Measurements from ENCODE around the gene ENDOU.
"Not testable (repeated sequence)": the region's sequence is repeated elsewhere in the genome, so short reads cannot be mapped to it uniquely, and the experiment has no call there.

The ENDOU gene

DNA sequence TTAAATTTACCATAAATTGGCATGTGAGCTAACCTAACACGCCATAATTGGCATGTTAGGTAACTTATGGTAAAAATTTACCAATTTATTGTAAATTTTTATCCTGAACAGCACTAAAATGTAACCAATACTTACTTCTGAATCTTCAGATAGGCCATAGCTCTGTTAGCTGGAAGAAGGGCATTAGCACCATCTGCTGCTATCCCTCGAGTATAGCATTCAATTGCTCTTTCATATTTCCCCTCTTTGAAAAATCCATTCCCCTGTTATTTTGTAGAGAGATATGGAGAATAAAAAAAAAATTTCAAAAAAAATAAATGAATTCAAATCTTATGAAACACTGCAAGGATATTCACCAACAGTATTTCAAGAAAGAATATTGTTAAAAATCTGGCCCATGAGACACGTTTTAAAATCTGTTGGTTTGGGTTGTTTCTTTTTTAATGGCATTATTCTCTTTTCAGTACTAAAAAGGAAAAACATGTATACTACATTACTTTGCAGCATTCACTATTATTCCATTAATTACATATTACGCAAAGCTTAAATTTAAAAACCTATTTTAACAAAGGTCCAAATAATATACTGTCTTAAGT lies 38.5 kb downstream of the ENDOU start:
- TF ChIP-seq, protein P1, sequence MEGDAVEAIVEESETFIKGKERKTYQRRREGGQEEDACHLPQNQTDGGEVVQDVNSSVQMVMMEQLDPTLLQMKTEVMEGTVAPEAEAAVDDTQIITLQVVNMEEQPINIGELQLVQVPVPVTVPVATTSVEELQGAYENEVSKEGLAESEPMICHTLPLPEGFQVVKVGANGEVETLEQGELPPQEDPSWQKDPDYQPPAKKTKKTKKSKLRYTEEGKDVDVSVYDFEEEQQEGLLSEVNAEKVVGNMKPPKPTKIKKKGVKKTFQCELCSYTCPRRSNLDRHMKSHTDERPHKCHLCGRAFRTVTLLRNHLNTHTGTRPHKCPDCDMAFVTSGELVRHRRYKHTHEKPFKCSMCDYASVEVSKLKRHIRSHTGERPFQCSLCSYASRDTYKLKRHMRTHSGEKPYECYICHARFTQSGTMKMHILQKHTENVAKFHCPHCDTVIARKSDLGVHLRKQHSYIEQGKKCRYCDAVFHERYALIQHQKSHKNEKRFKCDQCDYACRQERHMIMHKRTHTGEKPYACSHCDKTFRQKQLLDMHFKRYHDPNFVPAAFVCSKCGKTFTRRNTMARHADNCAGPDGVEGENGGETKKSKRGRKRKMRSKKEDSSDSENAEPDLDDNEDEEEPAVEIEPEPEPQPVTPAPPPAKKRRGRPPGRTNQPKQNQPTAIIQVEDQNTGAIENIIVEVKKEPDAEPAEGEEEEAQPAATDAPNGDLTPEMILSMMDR (conservative IDR thresholded peaks at IDR 0.05; ENCODE audit: low read length) = peak; percentile 91
- peak; percentile 66 for DNase-seq (ENCODE audit: low read depth)

DNA sequence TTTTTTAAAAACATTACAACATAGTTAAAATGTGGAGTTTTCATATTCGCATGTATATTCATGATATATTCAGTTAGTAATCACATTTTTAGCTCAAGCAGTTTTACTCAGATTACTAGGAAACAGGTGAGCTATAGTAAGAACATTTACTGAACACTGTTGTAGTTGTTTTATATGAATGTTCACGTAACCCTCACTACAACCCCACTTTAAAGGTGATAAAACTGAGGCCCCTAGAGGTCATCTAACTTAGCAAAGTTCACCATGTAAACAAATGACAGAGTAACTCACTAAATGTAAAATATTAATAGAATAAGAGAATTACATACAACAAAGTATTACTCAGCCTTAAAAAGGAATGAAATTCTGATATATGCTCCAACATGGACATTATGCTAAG lies 45.5 kb downstream of the ENDOU start:
- no peak overlapping the region for H3K4me3 ChIP-seq (ENCODE audit: low read length)
- TF ChIP-seq, protein P1 (conservative IDR thresholded peaks at IDR 0.05; ENCODE audit: low read length) = no peak
- DNase-seq (ENCODE audit: low read depth) = no peak

More for the DNA sequence above, 38.5 kb downstream of the ENDOU start:
- H3K4me3 ChIP-seq (ENCODE audit: low read length) = no peak overlapping the region

DNA sequence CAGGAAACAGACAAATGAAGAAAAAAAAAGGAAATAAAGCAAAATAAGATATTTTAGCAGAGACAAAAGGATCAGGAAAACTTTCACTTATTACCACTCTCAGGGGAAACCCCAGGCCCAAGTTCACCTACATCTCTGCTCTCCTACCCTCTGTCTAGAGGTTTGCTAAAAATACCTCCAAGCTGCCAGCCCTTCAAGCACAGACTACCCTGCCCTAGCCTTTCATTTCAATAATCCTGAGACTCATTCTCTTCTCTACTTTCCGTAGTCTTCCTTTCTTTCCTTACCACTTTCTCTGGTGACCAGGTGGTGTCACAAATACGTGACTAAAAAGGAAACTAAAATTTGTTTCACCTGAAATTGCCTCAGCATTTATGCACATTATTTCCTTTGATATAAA lies 53.2 kb downstream of the ENDOU start:
- TF ChIP-seq, protein P1 (conservative IDR thresholded peaks at IDR 0.05; ENCODE audit: low read length) = no peak
- H3K4me3 ChIP-seq (ENCODE audit: low read length) = no peak overlapping the region
- DNase-seq (ENCODE audit: low read depth) = no peak

DNA sequence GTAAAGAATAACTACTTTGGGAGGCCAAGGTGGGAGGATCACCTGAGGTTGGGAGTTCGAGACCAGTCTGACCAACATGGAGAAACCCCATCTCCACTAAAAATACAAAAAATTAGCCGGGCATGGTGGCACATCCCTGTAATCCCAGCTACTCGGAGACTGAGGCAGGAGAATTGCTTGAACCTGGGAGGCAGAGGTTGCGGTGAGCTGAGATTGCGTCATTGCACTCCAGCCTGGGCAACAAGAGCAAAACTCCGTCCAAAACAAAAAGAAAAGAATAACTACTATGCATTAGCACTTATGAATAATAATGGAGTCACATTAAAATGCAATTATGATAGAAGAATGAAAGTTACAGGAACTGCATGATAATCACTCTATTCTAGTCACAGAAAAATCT lies 57.4 kb downstream of the ENDOU start:
- DNase-seq (ENCODE audit: low read depth); H3K4me3 ChIP-seq (ENCODE audit: low read length): not testable (repeated sequence)
